DOHH2 (cell line): Measurements from ENCODE around the gene IER3.

Experiments used
- H3F3A ChIP-seq: fragments of 200-600 bp; sonication (generic), shearing (Covaris generic); 2 replicates; pipeline ENCODE4 v1.6.0; 2016; ENCODE audit warnings: antibody characterized with exemption, mild to moderate bottlenecking; ENCODE audit not compliant: control insufficient read depth, insufficient read depth
- H3K27ac ChIP-seq: fragments of 200-600 bp; sonication (generic); 2 replicates; pipeline ENCODE4 v1.5.1; 2014; ENCODE audit warnings: low read depth, mild to moderate bottlenecking, low read length, moderate library complexity
- H3K27me3 ChIP-seq: fragments of 200-600 bp; sonication (generic); 2 replicates; pipeline ENCODE4 v1.6.1; 2014; ENCODE audit warnings: mild to moderate bottlenecking, low read length, mixed read lengths; ENCODE audit not compliant: control insufficient read depth
- H3K36me3 ChIP-seq: fragments of 200-600 bp; sonication (generic); 2 replicates; pipeline ENCODE4 v1.6.1; 2014; ENCODE audit warnings: mild to moderate bottlenecking, low read length, moderate library complexity, mixed read lengths; ENCODE audit not compliant: control insufficient read depth
- H3K4me1 ChIP-seq: fragments of 200-600 bp; sonication (generic); 2 replicates; pipeline ENCODE4 v1.6.1; 2014; ENCODE audit warnings: mild to moderate bottlenecking, low read length, mixed read lengths; ENCODE audit not compliant: control insufficient read depth
- H3K4me2 ChIP-seq: fragments of 200-600 bp; sonication (generic); 2 replicates; pipeline ENCODE4 v1.6.0; 2014; ENCODE audit warnings: mild to moderate bottlenecking, low read length, moderate library complexity
- H3K4me3 ChIP-seq: fragments of 200-600 bp; sonication (generic); 2 replicates; pipeline ENCODE4 v1.5.1; 2014; ENCODE audit warnings: mild to moderate bottlenecking, low read length, mixed read lengths
- H3K79me2 ChIP-seq: fragments of 200-600 bp; sonication (generic); 2 replicates; pipeline ENCODE4 v1.6.1; 2014; ENCODE audit warnings: mild to moderate bottlenecking, low read length, mixed read lengths; ENCODE audit not compliant: control insufficient read depth
- H3K9me2 ChIP-seq: fragments of 200-600 bp; sonication (generic); replicated peaks from 2 replicates; pipeline ENCODE4 v1.6.1; 2014; ENCODE audit warnings: mild to moderate bottlenecking, low read length, mixed read lengths; ENCODE audit not compliant: control insufficient read depth
- H3K9me3 ChIP-seq: fragments of 200-600 bp; sonication (generic); 2 replicates; pipeline ENCODE4 v1.6.1; 2014; ENCODE audit warnings: antibody characterized with exemption, low read length, mixed read lengths; ENCODE audit not compliant: control insufficient read depth, insufficient read depth
- H4K20me1 ChIP-seq: fragments of 200-600 bp; sonication (generic); 2 replicates; pipeline ENCODE4 v1.6.0; 2014; ENCODE audit warnings: low read depth, mild to moderate bottlenecking, antibody characterized with exemption, low read length, moderate library complexity; ENCODE audit not compliant: control insufficient read depth, insufficient read depth
- CTCF ChIP-seq: fragments of 200-600 bp; sonication (generic); IDR thresholded peaks from one replicate; pipeline ENCODE4 v1.5.1; 2014; ENCODE audit warnings: antibody characterized with exemption, mild to moderate bottlenecking, low read depth, low read length; ENCODE audit not compliant: poor library complexity, severe bottlenecking
- EZH2phosphoT487 ChIP-seq: fragments of 200-600 bp; sonication (generic); IDR thresholded peaks from 2 replicates; pipeline ENCODE4 v1.6.1; 2017; ENCODE audit warnings: borderline replicate concordance, mild to moderate bottlenecking, antibody characterized with exemption, low read length, moderate library complexity, mixed read lengths

The IER3 gene

GRCh38 chr6:30790724-30791383 is 46.5 kb upstream of the IER3 start:
- Histone ChIP-seq H3K4me1 (peaks cover 4% of the 10 kb centered on the region), H3K9me2 (no peaks in the 10 kb centered on the region), H3K9me3 (no peaks in the 10 kb centered on the region), H3K36me3 (no peaks in the 10 kb centered on the region), H3K27ac (no peak overlapping the region), H3K79me2 (no peaks in the 10 kb centered on the region), H3F3A (no peaks in the 10 kb centered on the region), H3K27me3 (peaks cover 16% of the 10 kb centered on the region), H4K20me1 (no peaks in the 10 kb centered on the region), H3K4me2 (no peak overlapping the region), H3K4me3 (no peak overlapping the region)
- TF ChIP-seq EZH2phosphoT487 (no peak), CTCF (no peak)

GRCh38 chr6:30789606-30790005 is 45.3 kb upstream of the IER3 start:
- Histone ChIP-seq H3K4me1 (peaks cover 4% of the 10 kb centered on the region), H3K27ac (no peak overlapping the region), H3K27me3 (peaks cover 16% of the 10 kb centered on the region), H3K4me2 (no peak overlapping the region), H3K36me3 (no peaks in the 10 kb centered on the region), H4K20me1 (no peaks in the 10 kb centered on the region), H3K4me3 (no peak overlapping the region), H3K79me2 (no peaks in the 10 kb centered on the region), H3K9me3 (no peaks in the 10 kb centered on the region), H3F3A (no peaks in the 10 kb centered on the region), H3K9me2 (no peaks in the 10 kb centered on the region)
- TF ChIP-seq CTCF (no peak), EZH2phosphoT487 (no peak)

- Histone ChIP-seq H3K4me2 (no peak overlapping the region), H4K20me1 (no peaks in the 10 kb centered on the region), H3K9me2 (no peaks in the 10 kb centered on the region), H3K4me3 (no peak overlapping the region), H3K9me3 (no peaks in the 10 kb centered on the region), H3K27ac (no peak overlapping the region), H3K4me1 (no peaks in the 10 kb centered on the region), H3K27me3 (peaks cover 14% of the 10 kb centered on the region), H3F3A (no peaks in the 10 kb centered on the region), H3K79me2 (no peaks in the 10 kb centered on the region), H3K36me3 (no peaks in the 10 kb centered on the region)
- TF ChIP-seq CTCF (no peak), EZH2phosphoT487 (no peak)
Observed at GRCh38 chr6:30787954-30788353, 43.6 kb upstream of the IER3 start.
